Bronchial epithelial cell (primary cell): ENCODE results near the gene RPRD1B. TPM values are rescaled to one million over a fixed set of nuclear protein-coding genes. Genes with fewer than 3 reads are reported as not detected.
"Not testable (repeated sequence)": the region's sequence is repeated elsewhere in the genome, so short reads cannot be mapped to it uniquely, and the experiment has no call there.

ENCODE experiments used
- DNase-seq: peaks from one replicate; pipeline ENCODE4 v3.0.0-alpha.2; 2010; ENCODE audit warnings: low read depth
- FAIRE-seq: peaks from 2 replicates; lab custom pipeline; 2011; peaks lifted over from hg19 to GRCh38; lab: Jason Lieb, UNC
- H3K27me3 ChIP-seq: 2 replicates; pipeline ENCODE4 v1.5.1; 2011; ENCODE audit warnings: low read length; ENCODE audit not compliant: control insufficient read depth, insufficient read depth
- H3K36me3 ChIP-seq: 2 replicates; pipeline ENCODE4 v1.5.1; 2011; ENCODE audit warnings: low read length; ENCODE audit not compliant: control insufficient read depth, insufficient read depth
- H3K4me3 ChIP-seq: 2 replicates; pipeline ENCODE4 v1.5.1; 2011; ENCODE audit warnings: mild to moderate bottlenecking, low read depth, low read length, control low read depth
- total RNA-seq: library from RNA; depleted of rRNA; stranded (reverse); fragments of >200 nt; gene quantifications from 2 replicates; pipeline ENCODE4 v1.2.1, GENCODE V29; 2014
- TF ChIP-seq, protein P1 (sequence below): IDR thresholded peaks from 2 replicates; pipeline ENCODE4 v1.5.1; 2011; ENCODE audit warnings: mild to moderate bottlenecking, moderate library complexity, low read length, control low read depth, inconsistent platforms; ENCODE audit not compliant: insufficient read depth, severe bottlenecking

Gene RPRD1B
- total RNA-seq, 1 donor from 2014 or later = 18.7 TPM

DNA sequence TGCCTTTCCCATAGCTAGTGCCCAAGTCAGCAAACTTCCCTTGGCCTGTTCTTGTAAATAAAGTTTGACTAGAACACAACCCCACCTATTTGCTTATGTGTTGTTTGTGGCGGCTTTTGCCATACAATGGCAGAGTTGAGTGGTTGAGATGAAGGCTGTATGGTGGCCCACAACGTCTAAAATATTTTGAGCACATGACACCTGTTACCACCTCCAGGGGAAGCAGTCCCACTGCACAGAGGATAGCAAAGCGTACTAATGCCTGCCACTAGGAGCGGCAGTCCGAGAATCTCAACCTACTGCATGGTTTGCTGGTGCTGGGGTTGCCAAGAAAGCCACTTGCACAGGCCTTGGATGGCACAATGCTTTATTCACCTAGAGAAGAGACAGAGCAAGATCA is 72.9 kb downstream of the RPRD1B start:
- no peak for DNase-seq
- no peaks in the 10 kb centered on the region for H3K27me3 ChIP-seq
- no peak for FAIRE-seq
- H3K4me3 ChIP-seq = no peak overlapping the region
- no peaks in the 10 kb centered on the region for H3K36me3 ChIP-seq
- TF ChIP-seq, protein P1, sequence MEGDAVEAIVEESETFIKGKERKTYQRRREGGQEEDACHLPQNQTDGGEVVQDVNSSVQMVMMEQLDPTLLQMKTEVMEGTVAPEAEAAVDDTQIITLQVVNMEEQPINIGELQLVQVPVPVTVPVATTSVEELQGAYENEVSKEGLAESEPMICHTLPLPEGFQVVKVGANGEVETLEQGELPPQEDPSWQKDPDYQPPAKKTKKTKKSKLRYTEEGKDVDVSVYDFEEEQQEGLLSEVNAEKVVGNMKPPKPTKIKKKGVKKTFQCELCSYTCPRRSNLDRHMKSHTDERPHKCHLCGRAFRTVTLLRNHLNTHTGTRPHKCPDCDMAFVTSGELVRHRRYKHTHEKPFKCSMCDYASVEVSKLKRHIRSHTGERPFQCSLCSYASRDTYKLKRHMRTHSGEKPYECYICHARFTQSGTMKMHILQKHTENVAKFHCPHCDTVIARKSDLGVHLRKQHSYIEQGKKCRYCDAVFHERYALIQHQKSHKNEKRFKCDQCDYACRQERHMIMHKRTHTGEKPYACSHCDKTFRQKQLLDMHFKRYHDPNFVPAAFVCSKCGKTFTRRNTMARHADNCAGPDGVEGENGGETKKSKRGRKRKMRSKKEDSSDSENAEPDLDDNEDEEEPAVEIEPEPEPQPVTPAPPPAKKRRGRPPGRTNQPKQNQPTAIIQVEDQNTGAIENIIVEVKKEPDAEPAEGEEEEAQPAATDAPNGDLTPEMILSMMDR = no peak

DNA sequence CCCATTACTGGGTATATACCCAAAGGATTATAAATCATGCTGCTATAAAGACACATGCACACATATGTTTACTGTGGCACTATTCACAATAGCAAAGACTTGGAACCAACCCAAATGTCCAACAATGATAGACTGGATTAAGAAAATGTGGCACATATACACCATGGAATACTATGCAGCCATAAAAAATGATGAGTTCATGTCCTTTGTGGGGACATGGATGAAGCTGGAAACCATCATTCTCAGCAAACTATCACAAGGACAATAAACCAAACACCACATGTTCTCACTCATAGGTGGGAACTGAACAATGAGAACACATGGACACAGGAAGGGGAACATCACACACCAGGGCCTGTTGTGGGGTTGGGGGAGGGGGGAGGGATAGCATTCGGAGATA is 73.8 kb downstream of the RPRD1B start:
- not testable (repeated sequence) for DNase-seq, H3K27me3 ChIP-seq, FAIRE-seq, H3K4me3 ChIP-seq, H3K36me3 ChIP-seq

DNA sequence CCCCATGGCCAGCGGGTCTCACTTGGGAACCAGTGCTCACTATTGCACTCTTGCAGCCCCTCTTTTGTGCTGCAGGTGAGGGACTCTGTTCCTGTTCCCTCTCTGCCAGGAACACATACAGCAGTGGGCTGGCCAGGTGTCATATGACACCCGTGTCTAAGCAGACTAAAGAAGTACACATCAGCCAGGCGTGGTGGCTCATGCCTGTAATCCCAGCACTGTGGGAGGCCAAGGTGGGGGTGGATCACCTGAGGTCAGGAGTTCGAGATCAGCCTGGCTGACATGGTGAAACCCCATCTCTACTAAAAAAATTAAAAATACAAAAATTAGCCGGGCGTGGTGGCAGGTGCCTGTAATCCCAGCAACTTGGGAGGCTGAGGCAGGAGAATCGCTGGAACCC is 74.4 kb downstream of the RPRD1B start:
- H3K36me3 ChIP-seq, DNase-seq, H3K4me3 ChIP-seq, H3K27me3 ChIP-seq, FAIRE-seq: not testable (repeated sequence)

DNA sequence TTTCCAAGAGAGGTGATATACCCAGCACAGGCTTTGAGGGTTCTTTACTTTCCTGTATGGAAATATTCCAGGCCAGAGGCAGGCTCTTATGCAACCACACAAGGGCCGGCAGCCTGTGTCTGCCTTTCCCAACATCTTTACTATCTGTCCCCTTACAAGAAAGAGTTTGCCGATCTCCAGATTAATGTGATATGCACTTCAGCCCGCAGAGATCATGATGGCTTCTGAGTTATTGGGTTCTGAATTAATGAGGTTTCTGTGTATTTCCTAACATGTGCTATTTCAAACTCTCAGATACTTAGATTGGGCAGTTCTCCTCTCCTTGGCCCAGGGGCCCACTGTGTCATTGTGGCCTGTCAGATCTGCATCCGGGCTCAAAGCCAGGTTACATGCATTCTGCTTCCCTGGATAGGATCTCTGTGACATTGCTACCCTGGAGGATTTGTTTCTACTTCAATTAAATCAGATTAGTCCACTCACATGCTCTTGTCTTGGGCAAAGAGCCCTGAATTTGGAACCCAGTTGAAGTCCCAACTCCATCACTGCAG is 75.0 kb downstream of the RPRD1B start:
- FAIRE-seq (no peak), DNase-seq (no peak)
- TF ChIP-seq, protein P1 = no peak
- Histone ChIP-seq H3K4me3 (no peak overlapping the region), H3K27me3 (no peaks in the 10 kb centered on the region), H3K36me3 (no peaks in the 10 kb centered on the region)

DNA sequence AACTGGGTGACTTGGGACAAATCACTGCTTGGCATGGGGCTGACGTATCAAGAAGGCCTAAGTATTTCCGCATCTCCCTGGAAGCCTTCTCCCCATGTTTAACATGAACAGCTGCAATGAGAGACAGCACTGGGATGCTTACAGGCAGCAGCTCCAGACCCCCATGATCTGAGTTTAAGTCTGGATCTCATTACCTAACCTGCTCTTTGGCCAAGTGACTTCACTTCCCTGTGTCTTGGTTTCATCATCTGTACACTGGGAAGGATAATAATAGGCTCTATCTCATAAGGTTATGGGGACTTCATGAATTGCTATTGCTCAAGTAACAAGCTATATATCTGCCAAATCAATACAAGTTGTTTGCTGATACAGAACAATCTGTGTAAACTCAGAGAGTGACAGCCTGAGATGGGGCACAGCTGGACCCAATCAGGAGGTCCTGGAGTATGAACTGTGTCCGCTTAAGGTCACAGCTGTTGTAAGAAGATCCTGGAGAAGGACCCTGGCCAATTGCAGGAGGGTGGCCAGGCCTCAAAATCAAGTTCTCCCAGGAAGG is 75.5 kb downstream of the RPRD1B start:
- no peak for DNase-seq
- TF ChIP-seq, protein P1 = no peak
- H3K27me3 ChIP-seq = no peaks in the 10 kb centered on the region
- no peaks in the 10 kb centered on the region for H3K36me3 ChIP-seq
- no peak for FAIRE-seq
- H3K4me3 ChIP-seq = no peak overlapping the region

DNA sequence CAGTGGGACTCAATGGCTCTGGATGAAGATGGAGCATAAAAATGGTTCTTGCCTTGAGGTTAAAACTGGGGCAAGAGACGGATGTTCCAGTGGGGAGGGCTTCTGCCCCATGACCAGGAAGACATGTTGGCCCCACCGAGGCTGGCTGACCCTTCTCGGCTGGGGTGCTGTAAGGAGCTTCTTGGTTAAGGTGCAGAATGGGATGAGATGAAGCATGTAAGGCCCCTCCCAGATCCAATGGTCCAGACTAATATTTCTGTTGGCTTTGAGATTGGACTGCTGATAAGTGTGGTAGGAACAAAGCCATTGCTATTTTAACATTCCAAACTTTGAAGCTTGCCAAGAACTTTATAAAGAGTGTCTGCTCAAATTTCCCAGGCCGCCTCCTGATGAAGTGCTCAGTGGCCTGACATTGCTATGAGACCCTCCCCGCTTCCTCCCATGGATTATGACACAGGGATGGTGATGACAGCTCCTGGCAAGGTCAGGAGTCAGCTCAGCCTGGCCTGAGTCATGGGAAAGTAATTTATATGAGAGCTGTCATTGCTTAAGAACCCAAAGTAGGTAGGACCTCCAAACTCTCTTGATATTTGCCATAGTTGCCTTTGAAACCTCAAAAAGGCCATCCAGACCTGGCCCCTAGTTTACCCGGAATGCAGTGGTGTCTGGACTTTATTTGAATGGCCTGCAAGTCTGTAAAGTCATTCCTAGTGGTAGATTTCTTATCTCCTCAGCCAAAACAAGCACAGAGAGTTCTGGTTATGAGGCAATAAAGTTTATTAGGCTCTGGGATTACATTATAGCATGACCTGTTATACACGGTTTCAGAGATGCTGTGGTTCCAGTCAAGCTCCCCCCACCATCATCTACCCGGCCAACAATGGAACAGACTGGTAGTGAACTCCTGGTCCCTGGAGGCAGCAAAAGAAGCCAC is 76.3 kb downstream of the RPRD1B start:
- FAIRE-seq = no peak

More for the DNA sequence above, 76.3 kb downstream of the RPRD1B start:
- TF ChIP-seq, protein P1 = no peak
- Histone ChIP-seq H3K4me3 (no peak overlapping the region), H3K36me3 (no peaks in the 10 kb centered on the region), H3K27me3 (no peaks in the 10 kb centered on the region)
- DNase-seq = peak; percentile 87
